Panc1 (cell line): Measurements from ENCODE around the gene TOP1.

ENCODE experiments used
- POLR2AphosphoS5 ChIP-seq: IDR thresholded peaks from 2 replicates; pipeline ENCODE4 v1.6.1; 2012; ENCODE audit warnings: mild to moderate bottlenecking, low read depth, low read length, moderate library complexity
- TF ChIP-seq, protein P1 (sequence below), 2 experiments: IDR thresholded peaks; 2 replicates each; pipeline ENCODE4 v1.6.1; 2011 to 2012; ENCODE audit warnings: low read depth in 2 of 2, control low read depth in 1 of 2, low read length in 1 of 2, mild to moderate bottlenecking in 1 of 2, moderate library complexity in 1 of 2; ENCODE audit not compliant: insufficient read depth in 1 of 2
- TF ChIP-seq, protein P2 (sequence below): fragments of 450-650 bp; IDR thresholded peaks from 2 replicates; pipeline ENCODE4 v1.5.1; 2017; ENCODE audit warnings: mild to moderate bottlenecking

DNA sequence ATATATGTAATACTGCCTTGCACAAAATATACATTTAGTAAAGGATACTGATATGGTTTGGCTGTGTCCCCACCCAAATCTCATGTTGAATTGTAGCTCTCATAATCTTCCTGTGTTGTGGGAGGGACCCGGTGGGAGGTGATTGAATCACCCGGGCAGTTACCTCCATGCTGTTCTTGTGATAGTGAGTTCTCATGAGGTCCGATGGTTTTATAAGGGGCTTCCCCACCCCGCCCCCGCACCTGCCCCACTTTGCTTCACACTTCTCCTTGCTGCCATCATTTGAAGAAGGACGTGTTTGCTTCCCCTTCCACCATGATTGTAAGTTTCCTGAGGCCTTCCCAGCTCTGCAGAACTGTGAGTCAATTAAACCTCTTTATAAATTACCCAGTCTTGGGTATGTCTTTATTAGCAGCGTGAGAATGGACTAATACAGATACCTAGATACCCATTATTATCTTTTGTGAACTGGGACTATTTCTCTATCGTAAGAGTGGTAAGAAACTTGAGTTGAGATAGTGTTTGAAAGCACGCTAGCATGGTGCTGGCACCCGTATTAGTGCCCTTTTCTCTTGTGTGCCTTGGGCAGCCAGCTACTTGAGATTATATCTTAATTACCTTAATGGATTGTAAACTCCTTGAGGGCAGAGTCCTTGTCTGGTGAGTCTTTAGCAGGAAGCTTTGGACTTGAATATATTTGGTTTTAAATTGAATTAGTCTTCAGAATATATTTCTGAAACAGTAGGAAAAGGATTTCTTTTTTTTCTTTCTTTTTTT lies 25.6 kb downstream of the TOP1 start:
- no peak for TF ChIP-seq POLR2AphosphoS5
- TF ChIP-seq, protein P1, sequence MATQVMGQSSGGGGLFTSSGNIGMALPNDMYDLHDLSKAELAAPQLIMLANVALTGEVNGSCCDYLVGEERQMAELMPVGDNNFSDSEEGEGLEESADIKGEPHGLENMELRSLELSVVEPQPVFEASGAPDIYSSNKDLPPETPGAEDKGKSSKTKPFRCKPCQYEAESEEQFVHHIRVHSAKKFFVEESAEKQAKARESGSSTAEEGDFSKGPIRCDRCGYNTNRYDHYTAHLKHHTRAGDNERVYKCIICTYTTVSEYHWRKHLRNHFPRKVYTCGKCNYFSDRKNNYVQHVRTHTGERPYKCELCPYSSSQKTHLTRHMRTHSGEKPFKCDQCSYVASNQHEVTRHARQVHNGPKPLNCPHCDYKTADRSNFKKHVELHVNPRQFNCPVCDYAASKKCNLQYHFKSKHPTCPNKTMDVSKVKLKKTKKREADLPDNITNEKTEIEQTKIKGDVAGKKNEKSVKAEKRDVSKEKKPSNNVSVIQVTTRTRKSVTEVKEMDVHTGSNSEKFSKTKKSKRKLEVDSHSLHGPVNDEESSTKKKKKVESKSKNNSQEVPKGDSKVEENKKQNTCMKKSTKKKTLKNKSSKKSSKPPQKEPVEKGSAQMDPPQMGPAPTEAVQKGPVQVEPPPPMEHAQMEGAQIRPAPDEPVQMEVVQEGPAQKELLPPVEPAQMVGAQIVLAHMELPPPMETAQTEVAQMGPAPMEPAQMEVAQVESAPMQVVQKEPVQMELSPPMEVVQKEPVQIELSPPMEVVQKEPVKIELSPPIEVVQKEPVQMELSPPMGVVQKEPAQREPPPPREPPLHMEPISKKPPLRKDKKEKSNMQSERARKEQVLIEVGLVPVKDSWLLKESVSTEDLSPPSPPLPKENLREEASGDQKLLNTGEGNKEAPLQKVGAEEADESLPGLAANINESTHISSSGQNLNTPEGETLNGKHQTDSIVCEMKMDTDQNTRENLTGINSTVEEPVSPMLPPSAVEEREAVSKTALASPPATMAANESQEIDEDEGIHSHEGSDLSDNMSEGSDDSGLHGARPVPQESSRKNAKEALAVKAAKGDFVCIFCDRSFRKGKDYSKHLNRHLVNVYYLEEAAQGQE (IDR thresholded peaks at IDR 0.05; ENCODE audit: insufficient read depth in 1 of 2, low read depth in 2 of 2, low read length in 1 of 2): no peak
- TF ChIP-seq, protein P2, sequence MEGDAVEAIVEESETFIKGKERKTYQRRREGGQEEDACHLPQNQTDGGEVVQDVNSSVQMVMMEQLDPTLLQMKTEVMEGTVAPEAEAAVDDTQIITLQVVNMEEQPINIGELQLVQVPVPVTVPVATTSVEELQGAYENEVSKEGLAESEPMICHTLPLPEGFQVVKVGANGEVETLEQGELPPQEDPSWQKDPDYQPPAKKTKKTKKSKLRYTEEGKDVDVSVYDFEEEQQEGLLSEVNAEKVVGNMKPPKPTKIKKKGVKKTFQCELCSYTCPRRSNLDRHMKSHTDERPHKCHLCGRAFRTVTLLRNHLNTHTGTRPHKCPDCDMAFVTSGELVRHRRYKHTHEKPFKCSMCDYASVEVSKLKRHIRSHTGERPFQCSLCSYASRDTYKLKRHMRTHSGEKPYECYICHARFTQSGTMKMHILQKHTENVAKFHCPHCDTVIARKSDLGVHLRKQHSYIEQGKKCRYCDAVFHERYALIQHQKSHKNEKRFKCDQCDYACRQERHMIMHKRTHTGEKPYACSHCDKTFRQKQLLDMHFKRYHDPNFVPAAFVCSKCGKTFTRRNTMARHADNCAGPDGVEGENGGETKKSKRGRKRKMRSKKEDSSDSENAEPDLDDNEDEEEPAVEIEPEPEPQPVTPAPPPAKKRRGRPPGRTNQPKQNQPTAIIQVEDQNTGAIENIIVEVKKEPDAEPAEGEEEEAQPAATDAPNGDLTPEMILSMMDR: no peak
